IPS DF 19.7 (cell line): ENCODE data around the gene CBLN3.
"Not testable (repeated sequence)": the region's sequence is repeated elsewhere in the genome, so short reads cannot be mapped to it uniquely, and the experiment has no call there.

Experiments
- DNase-seq: peaks from one replicate; pipeline ENCODE4 v3.0.0-alpha.2; 2013; ENCODE audit warnings: low read depth, low spot score

CBLN3 gene

GRCh38 chr14:24403294-24403998, 26.0 kb downstream of the CBLN3 start:
- no peak for DNase-seq

- no peak for DNase-seq
These were observed 27.4 kb downstream of the CBLN3 start for GRCh38 chr14:24401810-24402702.

GRCh38 chr14:24399999-24400718, 29.3 kb downstream of the CBLN3 start:
- no peak for DNase-seq

- no peak for DNase-seq
These were observed 30.0 kb downstream of the CBLN3 start for GRCh38 chr14:24399447-24399822.

- no peak for DNase-seq
These were observed 30.6 kb downstream of the CBLN3 start, which contains the start of gene NYNRIN for GRCh38 chr14:24398653-24399446. NYNRIN (plus strand) TSS chr14:24399003; CDS start chr14:24399247, 244 bp downstream.

- DNase-seq, result no peak
These were observed 31.2 kb downstream of the CBLN3 start for GRCh38 chr14:24398293-24398652.

- DNase-seq, result no peak
These were observed 31.7 kb downstream of the CBLN3 start for GRCh38 chr14:24397639-24398292.

- DNase-seq, result no peak
These were observed 33.6 kb downstream of the CBLN3 start for GRCh38 chr14:24395609-24396582.

GRCh38 chr14:24394275-24394674, 35.2 kb downstream of the CBLN3 start:
- DNase-seq, result no peak

- DNase-seq, result no peak
These were observed 37.0 kb downstream of the CBLN3 start for GRCh38 chr14:24392325-24393091.

GRCh38 chr14:24390701-24391468, 38.6 kb downstream of the CBLN3 start:
- no peak for DNase-seq

GRCh38 chr14:24389226-24389848, 40.1 kb downstream of the CBLN3 start:
- DNase-seq, result no peak

GRCh38 chr14:24388474-24389179, 40.8 kb downstream of the CBLN3 start:
- no peak for DNase-seq

- DNase-seq, result not testable (repeated sequence)
These were observed 41.9 kb downstream of the CBLN3 start for GRCh38 chr14:24387579-24387978.

- no peak for DNase-seq
These were observed 42.5 kb downstream of the CBLN3 start for GRCh38 chr14:24387009-24387345.

GRCh38 chr14:24385524-24385923, 43.9 kb downstream of the CBLN3 start:
- no peak for DNase-seq

- no peak for DNase-seq
These were observed 45.3 kb downstream of the CBLN3 start for GRCh38 chr14:24384169-24384568.
